HEK293 (cell line): ENCODE measurements around the gene ERMAP.

Source experiments
- ATF2 ChIP-seq: fragments of 450-650 bp; formaldehyde crosslinking; IDR thresholded peaks from 2 replicates; pipeline ENCODE4 v1.5.1; 2016; ENCODE audit warnings: missing biosample characterization, missing genetic modification characterization, low read depth
- CTCF ChIP-seq: fragments of 450-650 bp; formaldehyde crosslinking; IDR thresholded peaks from 2 replicates; pipeline ENCODE4 v1.5.1; 2016; ENCODE audit warnings: missing biosample characterization, missing genetic modification characterization
- ZBTB21 ChIP-seq: fragments of 450-650 bp; formaldehyde crosslinking; IDR thresholded peaks from 2 replicates; pipeline ENCODE4 v1.5.1; 2017; ENCODE audit warnings: missing biosample characterization, missing genetic modification characterization
- ZNF394 ChIP-seq: fragments of 450-650 bp; formaldehyde crosslinking; IDR thresholded peaks from 2 replicates; pipeline ENCODE4 v1.5.1; 2016; ENCODE audit warnings: missing biosample characterization, missing genetic modification characterization, mild to moderate bottlenecking, moderate library complexity, borderline replicate concordance
- ZNF658 ChIP-seq: fragments of 450-650 bp; formaldehyde crosslinking; IDR thresholded peaks from 2 replicates; pipeline ENCODE4; 2016; ENCODE audit warnings: missing biosample characterization, missing genetic modification characterization
- ZNF792 ChIP-seq: fragments of 450-650 bp; formaldehyde crosslinking; IDR thresholded peaks from 2 replicates; pipeline ENCODE4 v1.5.1; 2016; ENCODE audit warnings: missing biosample characterization, missing genetic modification characterization
- ZSCAN16 ChIP-seq: fragments of 450-650 bp; formaldehyde crosslinking; IDR thresholded peaks from 2 replicates; pipeline ENCODE4 v1.5.1; 2016; ENCODE audit warnings: missing biosample characterization, missing genetic modification characterization
- ZSCAN30 ChIP-seq: fragments of 450-650 bp; IDR thresholded peaks from 2 replicates; pipeline ENCODE4 v1.5.1; 2018; ENCODE audit warnings: missing biosample characterization, mild to moderate bottlenecking, missing genetic modification characterization, moderate library complexity
- ZSCAN4 ChIP-seq: fragments of 450-650 bp; formaldehyde crosslinking; IDR thresholded peaks from 2 replicates; pipeline ENCODE4 v1.5.1; 2017; ENCODE audit warnings: missing biosample characterization, missing genetic modification characterization
- ZSCAN5A ChIP-seq: fragments of 450-650 bp; formaldehyde crosslinking; IDR thresholded peaks from 2 replicates; pipeline ENCODE4 v1.5.1; 2016; ENCODE audit warnings: missing biosample characterization, missing genetic modification characterization

GRCh38 chr1:42777852-42778251 lies 39.1 kb upstream of the ERMAP start:
- TF ChIP-seq ZNF394 (tag by site-specific recombination) (no peak), ZSCAN5A (tag by site-specific recombination) (no peak), ZNF792 (tag by site-specific recombination) (no peak), ZSCAN16 (tag by site-specific recombination) (no peak), ZNF658 (no peak), CTCF (tag by site-specific recombination) (peak; percentile 64), ATF2 (no peak), ZSCAN30 (no peak), ZBTB21 (tag by site-specific recombination) (no peak), ZSCAN4 (no peak)
